Central memory CD4-positive, alpha-beta T cell (primary cell): ENCODE data around the gene METTL15.
"Not testable (repeated sequence)": the region's sequence is repeated elsewhere in the genome, so short reads cannot be mapped to it uniquely, and the experiment has no call there.

Source experiments
- DNase-seq: peaks from one replicate; pipeline ENCODE4 v3.0.0; 2022

The METTL15 gene

DNA sequence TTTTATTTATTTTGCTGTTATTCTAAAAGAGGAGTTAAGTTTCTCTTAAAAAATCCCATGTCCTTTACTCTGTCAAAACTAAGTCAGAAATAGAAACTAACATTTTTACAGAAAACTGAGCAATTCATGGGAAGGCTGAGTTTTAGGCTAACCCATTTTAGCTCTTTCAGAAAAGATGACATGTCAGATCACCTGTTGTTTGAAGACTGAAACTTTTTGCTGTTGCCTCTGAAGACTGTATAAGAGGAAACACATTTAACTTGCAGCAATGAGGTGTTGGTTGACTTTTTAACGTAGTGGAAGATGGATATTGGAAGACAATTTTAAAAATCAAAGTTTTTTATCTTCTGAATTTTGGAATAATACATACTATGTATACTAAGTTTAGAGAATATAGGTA is 115.4 kb downstream of the METTL15 start:
- no peak for DNase-seq

- DNase-seq, result no peak
Measured at GRCh38 chr11:28223994-28224393, 115.8 kb downstream of the METTL15 start.

- DNase-seq, result no peak
Measured at GRCh38 chr11:28227460-28227859, 119.3 kb downstream of the METTL15 start.

DNA sequence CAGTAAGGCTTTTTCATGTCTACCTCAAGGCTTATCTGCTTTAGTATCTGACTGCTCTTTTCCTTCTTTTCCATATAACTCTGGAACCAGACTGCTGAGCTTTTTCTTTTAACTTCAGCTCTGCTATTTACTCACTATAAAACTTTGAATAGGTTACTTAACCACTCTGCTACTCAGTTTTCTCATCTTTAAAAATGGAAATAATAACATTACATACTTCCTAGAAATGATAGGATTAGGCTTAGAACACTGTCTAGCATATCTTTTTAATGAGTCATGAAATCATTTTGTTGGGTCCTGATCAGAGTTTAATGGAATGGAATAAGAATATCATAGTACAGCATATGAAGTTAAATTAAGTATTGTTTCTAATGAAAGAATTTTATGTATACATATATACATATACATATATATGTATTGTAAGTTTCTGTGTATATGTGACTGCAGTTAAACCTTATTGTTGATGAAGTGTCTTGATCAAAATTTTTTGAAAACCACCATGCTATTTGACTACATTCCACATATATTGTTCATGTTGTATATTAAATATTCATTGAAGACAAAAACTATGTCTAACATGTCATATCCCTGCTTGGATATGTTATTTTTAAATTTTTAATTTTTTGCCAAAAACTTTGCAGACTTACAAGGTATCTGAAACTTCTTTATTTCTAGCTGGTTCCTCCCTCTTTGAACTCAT is 120.2 kb downstream of the METTL15 start:
- DNase-seq, result no peak

DNA sequence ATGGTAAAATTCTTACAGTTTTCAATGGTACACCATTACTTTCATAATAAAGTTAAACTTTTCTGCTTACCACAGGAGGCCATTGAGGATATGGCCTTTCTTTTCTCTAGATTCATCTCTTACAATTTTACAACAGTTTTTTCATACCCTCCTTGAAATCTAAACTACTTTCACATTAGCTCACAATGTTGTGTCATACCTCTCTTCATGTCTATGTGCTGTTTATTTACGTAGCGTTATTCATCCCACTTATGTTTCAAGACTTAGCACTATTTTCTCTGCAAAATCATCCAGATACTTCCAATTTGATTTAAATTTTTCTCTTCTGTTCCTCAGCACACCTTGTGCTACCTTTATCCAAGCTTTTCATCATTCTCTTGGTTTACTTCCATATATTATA is 123.3 kb downstream of the METTL15 start:
- DNase-seq, result no peak

DNA sequence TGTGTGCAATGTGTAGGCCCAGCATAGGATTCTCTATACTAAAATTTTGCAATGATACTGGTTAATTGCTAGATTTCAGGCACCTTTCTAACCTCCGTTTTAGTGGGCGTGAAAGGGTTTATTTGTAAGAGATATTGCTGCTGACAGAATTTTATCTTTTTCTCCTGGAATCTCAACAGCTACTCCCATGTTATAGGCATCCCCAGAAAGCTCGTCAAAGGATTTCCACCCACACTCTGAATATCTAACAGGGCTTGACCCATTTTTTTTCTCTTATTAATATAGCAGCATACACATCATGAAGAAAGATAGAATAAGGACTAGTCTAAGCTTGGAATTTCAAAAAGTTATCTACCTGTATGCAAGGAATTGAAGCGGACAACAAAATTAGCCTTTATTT is 124.5 kb downstream of the METTL15 start:
- no peak for DNase-seq

GRCh38 chr11:28241760-28242159 is 133.6 kb downstream of the METTL15 start:
- DNase-seq, result no peak

DNA sequence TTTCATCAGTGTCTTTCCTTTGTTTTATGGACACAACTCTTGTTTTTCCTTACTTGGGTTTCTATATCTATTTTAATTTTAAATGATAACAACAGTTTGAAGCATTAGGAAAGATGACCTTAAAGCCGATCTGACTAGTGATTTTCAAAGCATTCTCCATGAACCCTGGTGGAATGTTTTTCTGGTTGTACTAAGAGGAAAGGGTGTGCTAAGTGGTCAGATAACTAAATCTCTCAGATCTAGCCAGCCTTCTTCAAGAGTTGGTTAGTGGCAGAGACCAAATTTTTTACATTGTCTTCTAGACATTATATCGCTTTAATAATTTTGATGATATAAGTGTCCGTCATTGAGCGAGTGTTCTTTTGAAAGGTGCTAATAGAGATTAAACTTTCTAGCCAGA is 134.4 kb downstream of the METTL15 start:
- no peak for DNase-seq

DNA sequence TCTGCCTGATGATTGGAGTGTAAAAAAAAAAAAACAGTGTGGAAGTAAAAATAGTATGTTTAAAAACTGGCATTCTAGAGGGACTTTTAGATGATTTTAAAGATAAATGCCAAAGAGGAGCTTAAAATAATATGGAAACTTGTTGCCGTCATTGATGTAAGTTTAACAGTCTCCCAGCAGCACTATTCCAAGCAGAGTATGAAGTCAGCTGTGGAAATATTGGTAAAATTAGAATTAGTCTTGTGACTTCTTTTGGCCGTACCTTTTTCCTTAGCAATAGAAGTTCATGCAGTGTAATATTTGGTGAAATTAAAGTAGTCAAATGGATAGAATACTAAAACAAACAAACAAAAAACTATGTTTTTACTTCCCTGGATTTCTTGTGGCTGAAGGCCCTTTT is 134.9 kb downstream of the METTL15 start:
- DNase-seq, result no peak

- DNase-seq, result no peak
Measured at GRCh38 chr11:28243581-28243980, 135.4 kb downstream of the METTL15 start.

DNA sequence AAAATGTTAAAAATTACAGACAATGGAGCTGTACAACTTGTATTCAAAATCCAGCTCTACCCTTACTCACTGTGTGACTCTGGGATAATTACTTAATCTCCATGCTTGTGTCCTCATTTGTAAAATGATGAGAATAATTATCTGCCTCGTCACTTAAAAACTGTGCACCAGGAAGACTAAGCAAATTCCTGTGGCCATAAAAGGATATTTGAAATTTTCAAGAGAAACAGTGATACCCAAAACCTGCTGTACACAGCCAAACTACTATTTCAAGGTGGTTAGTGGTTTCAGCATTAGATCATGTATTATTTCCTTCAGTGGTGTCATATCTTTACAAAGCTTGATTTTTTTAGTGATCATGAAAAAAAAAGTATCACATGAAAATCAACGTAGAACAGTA is 136.9 kb downstream of the METTL15 start:
- no peak for DNase-seq

GRCh38 chr11:28250192-28250591 is 142.0 kb downstream of the METTL15 start:
- DNase-seq, result no peak

- DNase-seq, result no peak
Measured at GRCh38 chr11:28251257-28251656, 143.1 kb downstream of the METTL15 start.

- no peak for DNase-seq
Measured at GRCh38 chr11:28257761-28258160, 149.6 kb downstream of the METTL15 start.

DNA sequence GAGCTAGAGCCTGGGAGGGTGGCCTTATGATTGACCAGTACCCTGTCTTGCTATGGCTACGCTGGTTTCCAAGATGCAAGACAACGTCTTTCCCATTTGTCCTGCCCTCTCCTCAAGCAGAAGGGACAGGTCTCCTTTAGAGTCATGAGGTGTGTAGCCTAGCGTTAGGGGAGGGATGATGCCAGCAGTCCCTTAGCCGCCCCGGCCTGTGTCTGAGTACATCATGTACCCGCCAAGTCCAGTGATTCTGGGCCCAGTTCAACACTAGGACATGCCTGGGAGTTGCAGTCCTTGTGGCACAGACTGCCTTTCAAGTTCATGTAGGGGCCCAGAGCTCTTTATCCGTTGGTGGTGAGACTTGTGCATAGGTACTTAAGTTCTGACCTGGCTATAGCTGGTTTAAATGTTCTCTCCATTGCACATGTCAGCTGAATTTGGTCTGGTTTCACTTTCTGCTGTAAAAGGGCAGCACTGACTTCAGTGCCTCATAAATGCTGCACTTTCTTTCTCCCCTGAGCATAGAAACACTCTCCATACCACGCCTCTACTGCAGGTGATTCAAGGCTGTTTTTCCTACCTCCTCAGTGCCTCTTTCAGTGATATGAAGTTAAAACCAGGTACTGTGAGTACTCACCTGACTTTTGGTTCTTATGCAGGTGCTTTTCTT is 151.1 kb downstream of the METTL15 start:
- DNase-seq, result no peak

- no peak for DNase-seq
Measured at GRCh38 chr11:28268925-28269324, 160.7 kb downstream of the METTL15 start.

- DNase-seq, result no peak
Measured at GRCh38 chr11:28269586-28269985, 161.4 kb downstream of the METTL15 start.

DNA sequence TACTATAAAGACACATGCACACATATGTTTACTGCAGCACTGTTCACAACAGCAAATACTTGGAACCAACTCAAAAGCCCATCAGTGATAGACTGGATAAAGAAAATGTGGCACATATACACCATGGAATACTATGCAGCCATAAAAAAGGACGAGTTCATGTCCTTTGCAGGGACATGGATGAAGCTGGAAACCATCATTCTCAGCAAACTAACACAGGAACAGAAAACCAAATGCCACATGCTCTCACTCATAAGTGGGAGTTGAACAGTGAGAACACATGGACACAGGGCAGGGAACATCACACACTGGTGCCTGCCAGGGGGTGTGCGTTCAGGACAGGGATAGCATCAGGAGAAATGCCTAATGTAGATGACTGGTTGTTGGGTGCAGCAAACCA is 164.1 kb downstream of the METTL15 start:
- not testable (repeated sequence) for DNase-seq

DNA sequence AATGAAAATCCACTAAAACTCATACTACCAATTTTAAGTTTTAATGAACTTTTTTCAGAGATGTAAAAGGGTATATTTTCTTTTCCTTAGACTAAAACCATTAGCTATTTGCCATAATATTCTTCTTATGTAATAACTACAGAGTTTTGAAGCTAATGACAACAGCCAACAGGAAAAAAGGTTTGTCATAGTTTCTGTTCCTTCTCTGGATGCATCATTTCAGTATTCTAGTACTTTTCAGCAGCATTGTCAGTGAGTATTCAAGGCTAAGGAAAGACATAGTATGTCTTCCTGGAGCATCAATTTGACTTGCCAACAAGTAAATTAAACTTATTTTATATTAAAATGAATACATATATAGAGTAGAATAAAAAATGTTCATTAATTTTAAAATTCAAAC is 166.0 kb downstream of the METTL15 start:
- DNase-seq, result no peak

- DNase-seq, result no peak
Measured at GRCh38 chr11:28284196-28284595, 176.0 kb downstream of the METTL15 start.

DNA sequence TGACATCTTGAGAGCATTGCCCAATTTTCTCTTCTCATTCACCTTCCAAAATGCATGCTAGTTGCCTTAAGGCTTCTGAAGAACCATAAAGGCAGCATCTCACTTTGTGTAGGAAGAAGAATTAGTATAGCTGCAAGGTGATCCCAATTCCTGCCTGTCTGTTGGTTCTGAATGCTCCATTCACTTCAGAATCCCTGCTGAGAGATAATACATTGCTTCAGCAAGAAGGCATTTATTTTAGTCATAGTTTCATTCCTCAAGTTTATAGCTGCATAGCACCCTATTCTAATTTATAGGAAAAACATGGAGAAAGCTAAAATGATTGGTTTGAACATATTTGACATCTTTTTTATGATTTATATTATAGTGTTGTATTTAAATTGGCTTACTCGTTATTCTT is 181.3 kb downstream of the METTL15 start:
- no peak for DNase-seq

DNA sequence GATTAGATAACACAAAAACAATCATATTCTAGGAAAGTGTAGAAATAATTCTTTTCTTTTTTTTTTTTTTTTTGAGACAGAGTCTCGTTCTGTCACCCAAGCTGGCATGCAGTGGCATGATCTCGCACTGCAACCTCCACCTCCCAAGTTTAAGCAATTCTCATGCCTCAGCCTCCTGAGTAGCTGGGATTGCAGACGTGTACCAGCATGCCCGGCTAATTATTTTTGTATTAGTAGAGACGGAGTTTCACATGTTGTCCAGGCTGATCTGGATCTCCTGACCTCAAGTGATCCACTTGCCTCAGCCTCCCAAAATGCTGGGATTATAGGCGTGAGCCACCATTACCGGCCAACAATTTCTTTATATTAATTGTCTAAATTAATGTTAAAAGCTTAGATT is 182.8 kb downstream of the METTL15 start:
- not testable (repeated sequence) for DNase-seq

DNA sequence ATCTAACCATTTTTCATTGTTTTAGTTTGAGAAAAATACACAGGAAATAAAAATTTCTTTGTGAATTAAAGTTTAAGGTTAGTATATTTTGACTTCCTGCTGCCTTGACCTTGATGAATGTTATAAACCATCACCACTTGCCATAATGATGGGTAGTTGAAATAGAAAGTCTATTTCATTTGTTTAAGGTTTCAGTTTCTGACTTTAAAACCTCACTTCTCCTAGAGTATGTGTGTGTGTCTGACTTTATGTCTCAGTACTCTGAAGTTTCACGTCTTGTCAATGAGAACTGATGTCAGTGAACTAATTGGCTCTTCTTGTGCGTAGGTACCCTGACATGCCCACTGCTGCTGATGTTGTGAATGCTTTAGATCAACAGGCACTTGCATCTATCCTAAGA is 188.2 kb downstream of the METTL15 start:
- DNase-seq, result no peak

GRCh38 chr11:28298209-28298608 is 190.0 kb downstream of the METTL15 start:
- DNase-seq, result no peak
